ENCODE data around the gene PAK2.

DNA sequence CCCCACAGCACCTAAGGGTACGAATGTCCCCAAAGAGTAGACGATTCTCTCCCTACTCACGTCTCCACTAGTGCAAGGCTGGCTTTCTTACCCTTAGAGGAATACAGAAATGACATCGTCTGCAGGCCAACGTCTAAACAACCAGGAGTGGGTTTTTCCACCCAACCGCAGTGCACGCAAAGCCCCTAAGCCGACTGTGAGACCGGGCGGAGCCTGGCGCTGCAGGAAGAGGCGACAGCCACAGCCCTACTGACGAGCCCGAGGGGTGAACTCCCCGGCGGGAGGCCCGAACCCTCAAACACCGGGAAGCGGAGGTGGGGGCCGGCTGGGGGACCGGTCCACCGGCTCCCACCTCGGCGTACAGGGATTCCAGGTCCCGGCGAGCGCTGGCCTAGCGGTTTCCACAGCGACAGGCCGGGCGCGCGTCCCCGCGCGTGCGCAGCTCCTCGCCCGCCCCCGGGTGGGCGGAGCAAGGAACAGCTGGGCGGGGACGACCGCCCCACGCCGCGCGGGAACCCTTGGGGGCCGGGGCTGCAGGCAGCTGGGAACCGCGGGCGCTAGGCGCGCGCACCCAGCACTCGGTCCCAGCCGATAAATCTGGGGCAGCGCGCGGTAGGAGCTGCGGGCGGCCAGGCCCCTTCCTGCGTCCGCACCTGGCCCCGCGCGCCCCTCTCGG is 27.7 kb upstream of the PAK2 start, which contains the start of the genes CEP19 and PIGX:
- TF ChIP-seq, protein P1, sequence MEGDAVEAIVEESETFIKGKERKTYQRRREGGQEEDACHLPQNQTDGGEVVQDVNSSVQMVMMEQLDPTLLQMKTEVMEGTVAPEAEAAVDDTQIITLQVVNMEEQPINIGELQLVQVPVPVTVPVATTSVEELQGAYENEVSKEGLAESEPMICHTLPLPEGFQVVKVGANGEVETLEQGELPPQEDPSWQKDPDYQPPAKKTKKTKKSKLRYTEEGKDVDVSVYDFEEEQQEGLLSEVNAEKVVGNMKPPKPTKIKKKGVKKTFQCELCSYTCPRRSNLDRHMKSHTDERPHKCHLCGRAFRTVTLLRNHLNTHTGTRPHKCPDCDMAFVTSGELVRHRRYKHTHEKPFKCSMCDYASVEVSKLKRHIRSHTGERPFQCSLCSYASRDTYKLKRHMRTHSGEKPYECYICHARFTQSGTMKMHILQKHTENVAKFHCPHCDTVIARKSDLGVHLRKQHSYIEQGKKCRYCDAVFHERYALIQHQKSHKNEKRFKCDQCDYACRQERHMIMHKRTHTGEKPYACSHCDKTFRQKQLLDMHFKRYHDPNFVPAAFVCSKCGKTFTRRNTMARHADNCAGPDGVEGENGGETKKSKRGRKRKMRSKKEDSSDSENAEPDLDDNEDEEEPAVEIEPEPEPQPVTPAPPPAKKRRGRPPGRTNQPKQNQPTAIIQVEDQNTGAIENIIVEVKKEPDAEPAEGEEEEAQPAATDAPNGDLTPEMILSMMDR (IDR thresholded peaks at IDR 0.05): no peak
- no peak for TF ChIP-seq EZH2 (IDR thresholded peaks at IDR 0.05)
- no peak for TF ChIP-seq EZH2phosphoT487 (IDR thresholded peaks at IDR 0.05)

Data from neural progenitor cell (in vitro differentiated cells).